GM19452 (cell line): ENCODE measurements around the gene ATP5F1C.

Experiments used
- ATAC-seq: cut with Tn5 transposase; IDR thresholded peaks from one replicate; pipeline ENCODE4 v1.9.1; 2021; ENCODE audit not compliant: unreplicated experiment

The ATP5F1C gene

GRCh38 chr10:7836571-7836970 lies 48.6 kb downstream of the ATP5F1C start:
- no peak for ATAC-seq

GRCh38 chr10:7846591-7846990 lies 58.6 kb downstream of the ATP5F1C start:
- ATAC-seq, result no peak

- ATAC-seq, result no peak
Measured at GRCh38 chr10:7853226-7853842, 65.4 kb downstream of the ATP5F1C start.

GRCh38 chr10:7853890-7854289 lies 65.9 kb downstream of the ATP5F1C start:
- no peak for ATAC-seq

GRCh38 chr10:7855205-7855604 lies 67.2 kb downstream of the ATP5F1C start:
- ATAC-seq, result no peak

- ATAC-seq, result no peak
Measured at GRCh38 chr10:7856678-7857077, 68.7 kb downstream of the ATP5F1C start.

GRCh38 chr10:7857262-7857661 lies 69.3 kb downstream of the ATP5F1C start:
- ATAC-seq, result no peak
